PFSK-1 (cell line): ENCODE measurements around the gene LAMB4.

ENCODE experiments used
- FOXP2 ChIP-seq: optimal IDR thresholded peaks from 2 replicates; pipeline ENCODE3; 2011; ENCODE audit warnings: borderline replicate concordance, control low read depth, inconsistent platforms; ENCODE audit not compliant: insufficient read depth; ENCODE audit errors: extremely low read length, extremely low read depth
- POLR2AphosphoS5 ChIP-seq: IDR thresholded peaks from 2 replicates; pipeline ENCODE4 v1.6.1; 2012; ENCODE audit warnings: low read depth, mild to moderate bottlenecking, control low read depth, low read length, moderate library complexity
- SIN3A ChIP-seq: IDR thresholded peaks from 2 replicates; pipeline ENCODE4 v1.6.1; 2012; ENCODE audit warnings: mild to moderate bottlenecking, low read length, moderate library complexity, borderline replicate concordance; ENCODE audit not compliant: insufficient read depth
- TAF1 ChIP-seq: IDR thresholded peaks from 2 replicates; pipeline ENCODE4 v1.6.1; 2012; ENCODE audit warnings: low read length, control low read depth, borderline replicate concordance; ENCODE audit not compliant: insufficient read depth
- TF ChIP-seq, protein P1 (sequence below), 2 experiments: IDR thresholded peaks; 2 replicates each; pipeline versions ENCODE4 v1.6.1 to v1.8.0; 2011 to 2012; ENCODE audit warnings: low read depth in 2 of 2, low read length in 2 of 2, control low read depth in 1 of 2, inconsistent platforms in 1 of 2, mild to moderate bottlenecking in 1 of 2, moderate library complexity in 1 of 2; ENCODE audit not compliant: insufficient read depth in 1 of 2

LAMB4 gene

GRCh38 chr7:108044345-108044744 is 85.8 kb downstream of the LAMB4 start:
- no peak for TF ChIP-seq FOXP2

- TF ChIP-seq SIN3A, result no peak
- TF ChIP-seq FOXP2, result no peak
Measured at GRCh38 chr7:108038986-108039385, 91.2 kb downstream of the LAMB4 start.

GRCh38 chr7:108037741-108038140 is 92.4 kb downstream of the LAMB4 start:
- TF ChIP-seq SIN3A, result no peak
- TF ChIP-seq, protein P1, sequence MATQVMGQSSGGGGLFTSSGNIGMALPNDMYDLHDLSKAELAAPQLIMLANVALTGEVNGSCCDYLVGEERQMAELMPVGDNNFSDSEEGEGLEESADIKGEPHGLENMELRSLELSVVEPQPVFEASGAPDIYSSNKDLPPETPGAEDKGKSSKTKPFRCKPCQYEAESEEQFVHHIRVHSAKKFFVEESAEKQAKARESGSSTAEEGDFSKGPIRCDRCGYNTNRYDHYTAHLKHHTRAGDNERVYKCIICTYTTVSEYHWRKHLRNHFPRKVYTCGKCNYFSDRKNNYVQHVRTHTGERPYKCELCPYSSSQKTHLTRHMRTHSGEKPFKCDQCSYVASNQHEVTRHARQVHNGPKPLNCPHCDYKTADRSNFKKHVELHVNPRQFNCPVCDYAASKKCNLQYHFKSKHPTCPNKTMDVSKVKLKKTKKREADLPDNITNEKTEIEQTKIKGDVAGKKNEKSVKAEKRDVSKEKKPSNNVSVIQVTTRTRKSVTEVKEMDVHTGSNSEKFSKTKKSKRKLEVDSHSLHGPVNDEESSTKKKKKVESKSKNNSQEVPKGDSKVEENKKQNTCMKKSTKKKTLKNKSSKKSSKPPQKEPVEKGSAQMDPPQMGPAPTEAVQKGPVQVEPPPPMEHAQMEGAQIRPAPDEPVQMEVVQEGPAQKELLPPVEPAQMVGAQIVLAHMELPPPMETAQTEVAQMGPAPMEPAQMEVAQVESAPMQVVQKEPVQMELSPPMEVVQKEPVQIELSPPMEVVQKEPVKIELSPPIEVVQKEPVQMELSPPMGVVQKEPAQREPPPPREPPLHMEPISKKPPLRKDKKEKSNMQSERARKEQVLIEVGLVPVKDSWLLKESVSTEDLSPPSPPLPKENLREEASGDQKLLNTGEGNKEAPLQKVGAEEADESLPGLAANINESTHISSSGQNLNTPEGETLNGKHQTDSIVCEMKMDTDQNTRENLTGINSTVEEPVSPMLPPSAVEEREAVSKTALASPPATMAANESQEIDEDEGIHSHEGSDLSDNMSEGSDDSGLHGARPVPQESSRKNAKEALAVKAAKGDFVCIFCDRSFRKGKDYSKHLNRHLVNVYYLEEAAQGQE (IDR thresholded peaks at IDR 0.05; ENCODE audit: insufficient read depth in 1 of 2, low read depth in 2 of 2, low read length in 2 of 2), result no peak

DNA sequence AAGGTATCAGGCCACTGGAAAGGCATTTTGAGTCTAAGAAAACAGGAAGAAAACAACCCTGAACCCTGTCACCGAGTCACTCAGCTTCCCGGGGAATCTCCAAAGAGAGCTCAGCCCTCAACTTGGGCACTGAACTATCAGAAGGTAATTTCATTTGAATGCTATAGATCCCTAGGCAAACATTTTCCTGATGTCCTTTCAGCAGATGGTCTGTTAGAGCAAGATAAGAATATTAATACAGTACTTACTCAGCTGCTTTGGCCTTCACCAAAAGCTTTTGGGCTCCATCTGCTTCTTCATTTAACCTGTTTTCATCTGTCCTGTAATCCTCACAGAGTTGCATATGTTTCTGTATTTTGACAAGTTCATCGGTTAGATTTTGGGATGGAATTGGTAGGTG is 93.0 kb downstream of the LAMB4 start:
- TF ChIP-seq, protein P1 (IDR thresholded peaks at IDR 0.05; ENCODE audit: insufficient read depth in 1 of 2, low read depth in 2 of 2, low read length in 2 of 2), result no peak
- TF ChIP-seq SIN3A (no peak), POLR2AphosphoS5 (no peak), FOXP2 (no peak), TAF1 (no peak)

- TF ChIP-seq FOXP2, result no peak
- no peak for TF ChIP-seq POLR2AphosphoS5
- no peak for TF ChIP-seq SIN3A
- TF ChIP-seq, protein P1 (IDR thresholded peaks at IDR 0.05; ENCODE audit: insufficient read depth in 1 of 2, low read depth in 2 of 2, low read length in 2 of 2), result no peak
- TF ChIP-seq TAF1, result no peak
Measured at GRCh38 chr7:108034586-108034985, 95.6 kb downstream of the LAMB4 start.

DNA sequence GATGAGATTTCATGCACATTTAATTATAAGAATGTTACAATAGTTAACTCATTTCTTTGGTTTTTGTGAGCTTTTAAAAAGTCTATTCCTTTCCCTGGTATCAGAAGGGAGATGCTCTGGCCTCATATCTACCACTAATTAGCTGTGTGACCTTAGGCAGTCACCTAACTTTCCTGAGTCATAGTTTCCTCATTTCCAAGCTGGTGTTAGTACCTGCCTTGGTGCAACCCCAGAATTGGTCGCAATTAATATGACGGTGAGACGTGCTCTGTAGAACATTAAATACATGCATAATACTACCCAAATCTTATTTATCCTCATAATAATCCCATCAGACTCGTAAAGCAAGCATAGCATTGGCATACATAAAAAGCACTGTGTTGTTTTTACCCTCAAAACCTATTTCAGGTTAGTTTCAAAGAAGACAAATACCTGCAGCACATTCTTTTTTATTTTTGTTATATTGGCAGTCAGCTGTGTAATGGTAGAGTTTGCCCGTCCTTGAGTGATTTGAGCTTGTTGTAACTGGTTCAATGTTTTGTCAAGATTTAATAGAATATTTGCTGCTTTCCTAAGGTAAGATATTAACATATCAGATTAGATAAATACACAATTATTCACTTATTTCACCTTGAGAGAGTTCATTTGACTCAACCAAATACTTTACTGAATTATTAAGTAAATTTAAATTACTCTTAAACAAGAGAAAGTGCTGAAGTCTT is 96.2 kb downstream of the LAMB4 start:
- TF ChIP-seq TAF1 (no peak), FOXP2 (no peak), SIN3A (no peak), POLR2AphosphoS5 (no peak)
- TF ChIP-seq, protein P1 (IDR thresholded peaks at IDR 0.05; ENCODE audit: insufficient read depth in 1 of 2, low read depth in 2 of 2, low read length in 2 of 2), result no peak
